ENCODE data around the gene ZFYVE27.

The ZFYVE27 gene

DNA sequence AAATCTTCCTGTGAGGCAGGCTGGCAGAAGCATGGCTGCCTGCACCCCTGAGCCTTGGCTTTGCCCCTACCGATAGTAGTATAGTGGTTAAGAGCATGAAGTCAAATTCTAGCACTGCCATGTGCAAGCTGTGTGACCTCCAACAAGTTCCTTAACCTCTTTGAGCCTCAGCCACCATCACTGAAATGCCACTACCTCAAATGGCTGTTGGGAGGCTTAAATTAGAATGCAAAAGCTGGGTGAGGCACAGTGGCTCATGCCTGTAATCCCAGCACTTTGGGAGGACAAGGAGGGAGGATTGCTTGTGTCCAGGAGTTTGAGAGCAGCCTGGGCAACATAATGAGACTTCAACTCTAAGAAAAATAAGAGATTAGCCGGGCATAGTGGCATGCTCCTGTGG is 26.5 kb downstream of the ZFYVE27 start:
- H3K4me2 ChIP-seq (ENCODE audit: low read length): no peak overlapping the region
- no peak overlapping the region for H2AFZ ChIP-seq
- H3K9ac ChIP-seq: no peak overlapping the region
- H3K79me2 ChIP-seq: no peaks in the 10 kb centered on the region
- TF ChIP-seq, protein P1, sequence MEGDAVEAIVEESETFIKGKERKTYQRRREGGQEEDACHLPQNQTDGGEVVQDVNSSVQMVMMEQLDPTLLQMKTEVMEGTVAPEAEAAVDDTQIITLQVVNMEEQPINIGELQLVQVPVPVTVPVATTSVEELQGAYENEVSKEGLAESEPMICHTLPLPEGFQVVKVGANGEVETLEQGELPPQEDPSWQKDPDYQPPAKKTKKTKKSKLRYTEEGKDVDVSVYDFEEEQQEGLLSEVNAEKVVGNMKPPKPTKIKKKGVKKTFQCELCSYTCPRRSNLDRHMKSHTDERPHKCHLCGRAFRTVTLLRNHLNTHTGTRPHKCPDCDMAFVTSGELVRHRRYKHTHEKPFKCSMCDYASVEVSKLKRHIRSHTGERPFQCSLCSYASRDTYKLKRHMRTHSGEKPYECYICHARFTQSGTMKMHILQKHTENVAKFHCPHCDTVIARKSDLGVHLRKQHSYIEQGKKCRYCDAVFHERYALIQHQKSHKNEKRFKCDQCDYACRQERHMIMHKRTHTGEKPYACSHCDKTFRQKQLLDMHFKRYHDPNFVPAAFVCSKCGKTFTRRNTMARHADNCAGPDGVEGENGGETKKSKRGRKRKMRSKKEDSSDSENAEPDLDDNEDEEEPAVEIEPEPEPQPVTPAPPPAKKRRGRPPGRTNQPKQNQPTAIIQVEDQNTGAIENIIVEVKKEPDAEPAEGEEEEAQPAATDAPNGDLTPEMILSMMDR (IDR thresholded peaks at IDR 0.05): no peak
- no peaks in the 10 kb centered on the region for H3K9me3 ChIP-seq (ENCODE audit: control insufficient read depth, low read length)
- H3K4me1 ChIP-seq: no peaks in the 10 kb centered on the region
- H3K36me3 ChIP-seq (ENCODE audit: control insufficient read depth, insufficient read depth, low read length): no peaks in the 10 kb centered on the region
- H3K27me3 ChIP-seq (ENCODE audit: control insufficient read depth, insufficient read depth, low read length): no peaks in the 10 kb centered on the region
- H3K27ac ChIP-seq: no peak overlapping the region
- H3K4me3 ChIP-seq (ENCODE audit: low read depth, low read length): no peak overlapping the region

DNA sequence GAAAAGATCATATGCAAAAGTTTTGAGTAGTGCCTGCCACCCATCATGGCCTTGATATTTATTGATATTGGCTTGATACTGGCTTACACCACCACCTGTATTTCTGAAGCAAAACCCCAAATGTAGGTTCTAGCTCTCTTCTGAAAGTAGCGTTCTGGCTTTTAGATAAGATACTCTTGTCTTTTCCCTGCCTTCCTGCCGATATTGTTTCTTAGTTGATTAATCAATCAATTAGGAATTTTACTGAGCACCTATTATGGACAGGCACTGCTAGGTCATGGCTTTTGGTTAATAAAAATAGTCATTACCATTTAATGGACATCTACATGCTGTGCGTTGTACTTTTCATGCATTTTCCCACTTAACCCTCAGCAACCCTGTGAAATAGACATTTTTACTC is 27.0 kb downstream of the ZFYVE27 start:
- Histone ChIP-seq H3K4me1 (no peaks in the 10 kb centered on the region), H3K9me3 (ENCODE audit: control insufficient read depth, low read length) (no peaks in the 10 kb centered on the region), H3K79me2 (no peaks in the 10 kb centered on the region), H3K4me3 (ENCODE audit: low read depth, low read length) (no peak overlapping the region), H3K36me3 (ENCODE audit: control insufficient read depth, insufficient read depth, low read length) (no peaks in the 10 kb centered on the region), H3K27me3 (ENCODE audit: control insufficient read depth, insufficient read depth, low read length) (no peaks in the 10 kb centered on the region), H3K27ac (no peak overlapping the region), H2AFZ (no peak overlapping the region), H3K4me2 (ENCODE audit: low read length) (no peak overlapping the region), H3K9ac (no peak overlapping the region)
- TF ChIP-seq, protein P1 (IDR thresholded peaks at IDR 0.05): no peak

DNA sequence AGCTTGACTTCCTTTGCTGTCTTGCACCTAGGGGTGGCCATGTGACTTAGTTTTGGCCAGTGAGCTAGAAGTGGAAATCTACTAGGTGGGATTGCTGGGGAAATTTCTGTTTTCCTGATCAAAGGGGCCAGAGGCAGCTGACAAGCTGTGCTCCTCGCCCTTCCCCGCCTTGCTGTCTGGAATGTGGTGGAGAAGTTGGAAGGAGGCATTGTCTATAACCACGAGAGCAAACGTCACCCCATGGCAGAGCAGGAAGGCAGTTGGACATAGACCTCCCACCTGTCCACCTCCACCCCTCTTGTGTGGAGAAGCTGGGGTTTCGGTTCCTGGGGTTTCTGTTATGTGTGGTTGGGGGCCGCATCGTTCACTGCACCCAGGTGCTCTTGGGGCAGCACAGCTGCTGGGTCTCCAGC is 27.6 kb downstream of the ZFYVE27 start:
- H3K9me3 ChIP-seq (ENCODE audit: control insufficient read depth, low read length): no peaks in the 10 kb centered on the region
- no peaks in the 10 kb centered on the region for H3K36me3 ChIP-seq (ENCODE audit: control insufficient read depth, insufficient read depth, low read length)
- no peak overlapping the region for H2AFZ ChIP-seq
- H3K79me2 ChIP-seq: no peaks in the 10 kb centered on the region
- no peak overlapping the region for H3K4me2 ChIP-seq (ENCODE audit: low read length)
- H3K4me3 ChIP-seq (ENCODE audit: low read depth, low read length): no peak overlapping the region
- TF ChIP-seq, protein P1 (IDR thresholded peaks at IDR 0.05): no peak
- no peak overlapping the region for H3K9ac ChIP-seq
- H3K27ac ChIP-seq: no peak overlapping the region
- no peaks in the 10 kb centered on the region for H3K27me3 ChIP-seq (ENCODE audit: control insufficient read depth, insufficient read depth, low read length)
- no peaks in the 10 kb centered on the region for H3K4me1 ChIP-seq

DNA sequence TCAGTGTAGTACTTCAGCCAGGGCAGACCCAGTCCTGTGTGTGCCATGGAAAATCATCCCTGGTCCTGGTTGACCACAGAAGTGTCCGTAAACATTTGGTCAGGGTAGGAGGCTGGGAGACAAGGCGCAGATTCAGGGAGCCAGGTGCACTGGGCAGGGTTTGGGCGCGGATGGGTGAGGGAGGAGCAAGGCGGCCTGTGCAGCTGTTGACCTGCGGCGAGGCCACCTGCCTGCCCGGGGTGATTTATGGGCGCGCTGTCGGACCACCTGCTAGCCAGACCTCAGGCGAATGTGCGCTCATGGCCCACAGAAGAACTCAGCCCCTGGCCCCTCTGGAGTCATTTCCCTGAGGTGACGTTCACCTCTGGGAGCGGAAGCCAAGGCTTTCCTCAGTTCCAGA is 28.3 kb downstream of the ZFYVE27 start:
- Histone ChIP-seq H3K79me2 (no peaks in the 10 kb centered on the region), H3K4me2 (ENCODE audit: low read length) (no peak overlapping the region), H3K9me3 (ENCODE audit: control insufficient read depth, low read length) (no peaks in the 10 kb centered on the region), H3K27ac (no peak overlapping the region), H3K4me3 (ENCODE audit: low read depth, low read length) (no peak overlapping the region), H3K27me3 (ENCODE audit: control insufficient read depth, insufficient read depth, low read length) (no peaks in the 10 kb centered on the region), H2AFZ (no peak overlapping the region), H3K9ac (no peak overlapping the region), H3K36me3 (ENCODE audit: control insufficient read depth, insufficient read depth, low read length) (no peaks in the 10 kb centered on the region), H3K4me1 (no peaks in the 10 kb centered on the region)
- TF ChIP-seq, protein P1 (IDR thresholded peaks at IDR 0.05): no peak

DNA sequence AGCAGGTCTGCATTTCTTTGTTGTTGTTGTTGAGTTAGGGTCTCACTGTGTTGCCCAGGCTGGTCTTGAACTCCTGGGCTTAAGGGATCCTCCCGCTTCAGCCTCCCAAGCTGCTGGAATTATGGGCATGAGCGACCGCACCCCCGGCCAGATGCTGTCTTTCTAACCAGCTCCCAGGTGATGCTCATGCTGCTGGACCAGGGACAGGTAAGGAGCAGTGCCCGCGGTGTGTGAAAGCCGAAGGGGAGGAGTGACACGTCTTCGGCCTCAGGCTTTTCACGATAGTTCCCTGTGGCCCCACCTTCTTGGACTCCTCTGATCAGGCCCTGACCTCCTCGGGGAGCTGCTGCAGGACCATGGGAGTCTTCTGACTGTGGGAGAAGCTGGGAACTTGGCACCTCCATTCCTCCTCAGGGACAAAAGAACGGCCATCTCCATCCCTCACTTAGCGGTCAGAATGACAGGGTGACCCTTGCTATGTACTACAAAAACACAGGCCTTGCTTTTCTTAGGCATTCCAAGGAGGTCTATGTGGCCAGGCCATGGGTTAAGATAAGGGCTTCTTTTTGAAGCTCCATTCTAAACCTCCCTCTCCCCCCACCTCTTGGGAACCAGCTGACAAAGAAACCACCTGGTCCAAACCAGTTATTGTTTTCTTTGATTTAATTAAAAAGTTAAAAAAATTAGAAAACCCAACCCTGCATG is 29.3 kb downstream of the ZFYVE27 start:
- Histone ChIP-seq H3K9ac (no peak overlapping the region), H3K36me3 (ENCODE audit: control insufficient read depth, insufficient read depth, low read length) (no peaks in the 10 kb centered on the region), H2AFZ (no peak overlapping the region), H3K4me2 (ENCODE audit: low read length) (no peak overlapping the region), H3K4me1 (no peaks in the 10 kb centered on the region), H3K27ac (no peak overlapping the region), H3K79me2 (no peaks in the 10 kb centered on the region), H3K9me3 (ENCODE audit: control insufficient read depth, low read length) (no peaks in the 10 kb centered on the region), H3K4me3 (ENCODE audit: low read depth, low read length) (no peak overlapping the region), H3K27me3 (ENCODE audit: control insufficient read depth, insufficient read depth, low read length) (no peaks in the 10 kb centered on the region)
- TF ChIP-seq, protein P1 (IDR thresholded peaks at IDR 0.05): no peak
